ENCODE measurements around the gene GJD2. TPM values are rescaled to one million over a fixed set of nuclear protein-coding genes. Genes with fewer than 3 reads are reported as not detected.

Gene GJD2
- total and polyA plus RNA-seq, 9 donors, result not detected

GRCh38 chr15:34793901-34794300 lies 39.1 kb upstream of the GJD2 start:
- Histone ChIP-seq H3K4me1 (ENCODE audit: insufficient read depth) (no peaks in the 10 kb centered on the region), H3K9me3 (no peaks in the 10 kb centered on the region), H3K36me3 (no peaks in the 10 kb centered on the region), H3K4me3 (no peak overlapping the region), H3K27ac (no peak overlapping the region), H3K27me3 (no peaks in the 10 kb centered on the region)
- DNase-seq, result no peak
- TF ChIP-seq POLR2A (IDR thresholded peaks at IDR 0.05), result no peak
- TF ChIP-seq CTCF (IDR thresholded peaks at IDR 0.05), result no peak
- TF ChIP-seq EP300 (IDR thresholded peaks at IDR 0.05), result no peak
- intact Hi-C loops (cut with DNase I), result no loop called here
- WGBS, 3 donors, result 51 to 67% (median 60%) methylated on average over 2 of the region's 2 CpGs

GRCh38 chr15:34793071-34793470 lies 38.3 kb upstream of the GJD2 start:
- WGBS, 3 donors, result 85 to 94% (median 91%) methylated on average over 9 of the region's 9 CpGs

DNA sequence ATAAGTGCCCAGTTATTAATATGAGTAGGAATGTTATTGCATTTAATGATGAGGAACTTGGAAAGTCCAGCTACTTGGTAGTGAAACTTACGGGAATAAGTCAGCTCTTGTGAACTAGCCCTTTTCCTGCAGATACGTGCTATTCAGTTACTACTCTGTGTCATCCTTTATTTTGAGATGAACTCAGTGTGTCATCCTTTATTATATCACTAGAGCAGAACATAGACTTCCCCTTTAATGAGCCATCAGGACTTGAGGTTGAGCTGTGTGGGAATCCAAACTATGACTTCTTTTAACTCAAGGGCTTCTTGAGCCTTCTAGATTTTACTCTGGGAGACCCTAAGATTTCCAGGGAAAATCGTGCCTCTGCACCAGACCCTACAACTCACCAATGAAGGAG lies 36.9 kb upstream of the GJD2 start:
- no peaks in the 10 kb centered on the region for H3K27me3 ChIP-seq

More at GRCh38 chr15:34793071-34793470, 38.3 kb upstream of the GJD2 start:
- Histone ChIP-seq H3K9me3 (no peaks in the 10 kb centered on the region), H3K4me3 (no peak overlapping the region), H3K27me3 (no peaks in the 10 kb centered on the region), H3K4me1 (ENCODE audit: insufficient read depth) (no peaks in the 10 kb centered on the region), H3K27ac (no peak overlapping the region), H3K36me3 (no peaks in the 10 kb centered on the region)
- TF ChIP-seq EP300 (IDR thresholded peaks at IDR 0.05) (no peak), POLR2A (IDR thresholded peaks at IDR 0.05) (no peak), CTCF (IDR thresholded peaks at IDR 0.05) (no peak)
- intact Hi-C loops (cut with DNase I), result no loop called here
- DNase-seq, result no peak

DNA sequence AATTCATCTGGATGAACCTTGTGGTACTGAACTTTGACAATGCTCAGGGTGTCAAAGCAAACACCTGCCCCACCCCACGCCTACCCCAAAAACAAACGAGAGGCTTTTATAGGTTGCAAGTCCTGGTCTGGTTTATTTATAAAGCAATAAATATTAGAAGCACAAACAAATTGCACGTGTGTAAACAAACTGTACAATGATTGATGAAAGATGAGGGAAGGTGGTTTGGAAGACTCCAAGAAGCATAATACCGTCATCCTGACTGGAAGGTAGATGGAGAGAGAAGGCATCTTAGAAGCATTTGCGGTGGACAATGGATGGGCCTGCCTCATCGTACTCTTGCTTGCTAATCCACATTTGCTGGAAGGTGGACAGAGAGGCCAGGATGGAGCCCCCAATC lies 35.3 kb upstream of the GJD2 start:
- no peak for DNase-seq
- intact Hi-C loops (cut with DNase I), result no loop called here
- Histone ChIP-seq H3K27me3 (no peaks in the 10 kb centered on the region), H3K27ac (no peak overlapping the region), H3K36me3 (no peaks in the 10 kb centered on the region), H3K4me3 (no peak overlapping the region), H3K9me3 (no peaks in the 10 kb centered on the region), H3K4me1 (ENCODE audit: insufficient read depth) (no peaks in the 10 kb centered on the region)
- no peak for TF ChIP-seq POLR2A (IDR thresholded peaks at IDR 0.05)
- TF ChIP-seq CTCF (IDR thresholded peaks at IDR 0.05), result no peak
- no peak for TF ChIP-seq EP300 (IDR thresholded peaks at IDR 0.05)
- WGBS, 3 donors, result 50 to 68% (median 54%) methylated on average over 6 of the region's 6 CpGs

More for the DNA sequence above, 36.9 kb upstream of the GJD2 start:
- intact Hi-C loops (cut with DNase I), result no loop called here
- no peaks in the 10 kb centered on the region for H3K4me1 ChIP-seq (ENCODE audit: insufficient read depth)
- no peaks in the 10 kb centered on the region for H3K9me3 ChIP-seq
- DNase-seq, result no peak
- H3K36me3 ChIP-seq, result no peaks in the 10 kb centered on the region
- 62 to 74% (median 63%) methylated on average over 3 of the region's 3 CpGs for WGBS, 3 donors
- no peak overlapping the region for H3K4me3 ChIP-seq
- no peak overlapping the region for H3K27ac ChIP-seq
- no peak for TF ChIP-seq CTCF (IDR thresholded peaks at IDR 0.05)
- TF ChIP-seq EP300 (IDR thresholded peaks at IDR 0.05), result no peak
- TF ChIP-seq POLR2A (IDR thresholded peaks at IDR 0.05), result no peak
